T-cell (primary cell): ENCODE results near the gene SH2D4B. TPM values are rescaled to one million over a fixed set of nuclear protein-coding genes. Genes with fewer than 3 reads are reported as not detected.

Experiments
- ATAC-seq, 4 experiments: fragments of 200-7000 bp in 3 of 4; fragments of 150-1000 bp in 1 of 4; cut with Tn5 transposase; replicated peaks in 1 of 4; 1 replicate in 3 of 4; 2 replicates in 1 of 4; pipeline ENCODE4 v1.10.0; 2021; ENCODE audit warnings: moderate library complexity in 3 of 4, mild to moderate bottlenecking in 2 of 4, moderate number of reproducible peaks in 1 of 4
- CTCF ChIA-PET, 2 donors: fragments of 300-600 bp; sonication (Branson Sonifier 250); formaldehyde crosslinking; loops; one replicate each; lab custom pipeline; 2022; ENCODE audit warnings: antibody characterized with exemption in 2 of 2; lab: Charles Lee
- POLR2A ChIA-PET, 2 donors: fragments of 300-600 bp; sonication (Branson Sonifier 250); formaldehyde crosslinking; loops; one replicate each; lab custom pipeline; 2022; ENCODE audit warnings: antibody characterized with exemption in 2 of 2; lab: Charles Lee
- DNase-seq, 35 experiments: peaks; one replicate each; pipeline versions ENCODE4 v3.0.0 to v3.0.0-alpha.2; 2013 to 2023
- H3K27ac ChIP-seq: one replicate; pipeline ENCODE4 v1.5.1; 2013; ENCODE audit warnings: low read length
- H3K27me3 ChIP-seq, 2 experiments: replicated peaks in 1 of 2; 1 replicate in 1 of 2; 2 replicates in 1 of 2; pipeline versions ENCODE4 v1.6.1 to v1.7.0; 2013; ENCODE audit warnings: low read length in 1 of 2, mixed read lengths in 1 of 2; ENCODE audit not compliant: control insufficient read depth in 2 of 2, insufficient read depth in 2 of 2; ENCODE audit errors: extremely low read depth in 1 of 2
- H3K36me3 ChIP-seq, 2 donors: 1 replicate in 1 of 2; 2 replicates in 1 of 2; pipeline versions ENCODE4 v1.6.1 to v1.7.0; 2013; ENCODE audit warnings: low read length in 1 of 2; ENCODE audit not compliant: control insufficient read depth in 2 of 2, insufficient read depth in 1 of 2; ENCODE audit errors: extremely low read depth in 1 of 2
- H3K4me1 ChIP-seq, 2 experiments: 1 replicate in 1 of 2; 2 replicates in 1 of 2; pipeline versions ENCODE4 v1.6.1 to v1.7.0; 2013; ENCODE audit warnings: low read length in 2 of 2, mixed read lengths in 1 of 2; ENCODE audit not compliant: insufficient read depth in 2 of 2, control insufficient read depth in 1 of 2; ENCODE audit errors: extremely low read depth in 1 of 2
- H3K4me3 ChIP-seq, 2 donors: 1 replicate in 1 of 2; 2 replicates in 1 of 2; pipeline versions ENCODE4 v1.5.1 to v1.7.0; 2013; ENCODE audit warnings: mild to moderate bottlenecking in 2 of 2, low read length in 1 of 2, moderate library complexity in 1 of 2; ENCODE audit not compliant: control insufficient read depth in 1 of 2; ENCODE audit errors: extremely low read depth in 1 of 2
- H3K9me3 ChIP-seq: 2 replicates; pipeline ENCODE4 v1.7.0; 2013
- H3K27ac Mint-ChIP-seq, 2 donors: one replicate each; pipeline ENCODE4 v1.8.0; 2020 to 2021; ENCODE audit warnings: mild to moderate bottlenecking in 2 of 2, mixed read lengths in 2 of 2
- H3K27me3 Mint-ChIP-seq, 2 donors: one replicate each; pipeline ENCODE4 v1.8.0; 2021 to 2022; ENCODE audit warnings: mixed read lengths in 2 of 2
- H3K36me3 Mint-ChIP-seq: one replicate; pipeline ENCODE4 v1.8.0; 2021; ENCODE audit warnings: mixed read lengths
- H3K4me1 Mint-ChIP-seq, 3 donors: one replicate each; pipeline ENCODE4 v1.8.0; 2020 to 2022; ENCODE audit warnings: mixed read lengths in 3 of 3, mild to moderate bottlenecking in 1 of 3
- H3K4me3 Mint-ChIP-seq, 3 donors: one replicate each; pipeline ENCODE4 v1.8.0; 2020 to 2022; ENCODE audit warnings: mild to moderate bottlenecking in 3 of 3, mixed read lengths in 3 of 3, moderate library complexity in 3 of 3
- H3K9me3 Mint-ChIP-seq, 3 donors: one replicate each; pipeline ENCODE4 v1.8.0; 2020 to 2022; ENCODE audit warnings: mixed read lengths in 3 of 3
- WGBS: methylation state at CpG from one replicate; pipeline ENCODE4 v1.1.5; 2013; ENCODE audit warnings: missing lambda C conversion rate; ENCODE audit not compliant: insufficient coverage; 5-methylcytosine and 5-hydroxymethylcytosine counted together
- total RNA-seq, 35 experiments: library from RNA in 6 of 35; stranded (reverse) in 6 of 35; fragments of 120-200 nt in 1 of 35; gene quantifications; one replicate each; pipeline versions ENCODE4 v1.2.1 to v1.2.4 and lab custom pipeline; 2013 to 2026

Gene SH2D4B
- total RNA-seq, 5 donors from 2014 or later (not counting 1 experiment from before 2014, with no cell fraction given), result 0.12 to 0.26 (median 0.23) TPM

GRCh38 chr10:80498833-80499741 lies 38.6 kb upstream of the SH2D4B start:
- peaks cover 38% of the 10 kb centered on the region for H3K36me3 Mint-ChIP-seq
- peak; percentile 35 to 71 (median 60) for ATAC-seq
- ChIA-PET CTCF (interaction anchor here (0.6 to 3.8 kb wide), 10 partner anchors 12 to 424 kb away, joined by 3 to 29 read pairs (median 3); no protein-coding TSS in a partner anchor), POLR2A (interaction anchor here (0.6 to 1.0 kb wide), 2 partner anchors 35 to 1175 kb away, joined by 3 to 4 read pairs; no protein-coding TSS in a partner anchor)
- Histone ChIP-seq H3K36me3 (peaks cover 11 to 29% of the 10 kb centered on the region in 2 donors), H3K9me3 (no peaks in the 10 kb centered on the region), H3K4me1 (peaks cover 89 to 92% of the 10 kb centered on the region in 2 experiments), H3K27me3 (no peaks in the 10 kb centered on the region), H3K27ac (peak overlapping the region; percentile 70), H3K4me3 (peak overlapping the region; percentile 1 to 39)
- peaks cover 98 to 100% (median 99%) of the 10 kb centered on the region in 3 donors for H3K4me1 Mint-ChIP-seq
- peak in 10 of 35 experiments; percentile 27 to 59 (median 37) for DNase-seq
- H3K27me3 Mint-ChIP-seq, result no peaks in the 10 kb centered on the region
- peaks cover 0 to 8% (median 6%) of the 10 kb centered on the region in 3 donors for H3K9me3 Mint-ChIP-seq
- peak overlapping the region; percentile 95 to 99 for H3K27ac Mint-ChIP-seq
- WGBS, result 22% methylated on average over 9 of the region's 14 CpGs
- H3K4me3 Mint-ChIP-seq, result peak overlapping the region; percentile 62 to 80 (median 68)

GRCh38 chr10:80500572-80501380 lies 36.9 kb upstream of the SH2D4B start:
- ATAC-seq, result peak in 1 of 4 experiments; percentile 58

GRCh38 chr10:80501381-80501912 lies 36.3 kb upstream of the SH2D4B start:
- peaks cover 94 to 98% (median 95%) of the 10 kb centered on the region in 3 donors for H3K4me1 Mint-ChIP-seq
- ATAC-seq (no peak), DNase-seq (no peak)
- H3K9me3 Mint-ChIP-seq, result peaks cover 0 to 5% (median 5%) of the 10 kb centered on the region in 3 donors
- Histone ChIP-seq H3K9me3 (no peaks in the 10 kb centered on the region), H3K27me3 (no peaks in the 10 kb centered on the region), H3K4me3 (peak overlapping the region in 1 of 2 donors; percentile 20), H3K4me1 (peaks cover 85 to 91% of the 10 kb centered on the region in 2 experiments), H3K27ac (peak overlapping the region; percentile 70), H3K36me3 (peaks cover 16 to 33% of the 10 kb centered on the region in 2 donors)
- H3K27ac Mint-ChIP-seq, result peak overlapping the region; percentile 95 to 99
- ChIA-PET POLR2A (interaction anchor here (0.5 to 1.4 kb wide), 6 partner anchors 26 to 1080 kb away, joined by 3 to 7 read pairs (median 4); no protein-coding TSS in a partner anchor), CTCF (interaction anchor here (0.7 to 3.8 kb wide), 11 partner anchors 10 to 124 kb away, joined by 3 to 29 read pairs (median 4); no protein-coding TSS in a partner anchor)
- peak overlapping the region in 2 of 3 donors; percentile 39 to 80 for H3K4me3 Mint-ChIP-seq
- peaks cover 24% of the 10 kb centered on the region for H3K36me3 Mint-ChIP-seq
- H3K27me3 Mint-ChIP-seq, result no peaks in the 10 kb centered on the region
- WGBS, result 100% methylated on average over 2 of the region's 3 CpGs

More at GRCh38 chr10:80500572-80501380, 36.9 kb upstream of the SH2D4B start:
- H3K9me3 Mint-ChIP-seq, result peaks cover 0 to 8% (median 6%) of the 10 kb centered on the region in 3 donors
- peak overlapping the region; percentile 55 to 80 (median 68) for H3K4me3 Mint-ChIP-seq
- H3K27me3 Mint-ChIP-seq, result no peaks in the 10 kb centered on the region
- POLR2A ChIA-PET, result interaction anchor here (0.5 to 1.4 kb wide), 10 partner anchors 25 to 1081 kb away, joined by 3 to 12 read pairs (median 4); no protein-coding TSS in a partner anchor
- CTCF ChIA-PET, result interaction anchor here (0.6 to 3.8 kb wide), 15 partner anchors 9 to 123 kb away, joined by 3 to 29 read pairs (median 4); no protein-coding TSS in a partner anchor
- H3K9me3 ChIP-seq, result no peaks in the 10 kb centered on the region
- DNase-seq, result peak in 26 of 35 experiments; percentile 25 to 64 (median 38)
- H3K4me1 Mint-ChIP-seq, result peaks cover 98 to 100% (median 99%) of the 10 kb centered on the region in 3 donors
- peak overlapping the region in 1 of 2 donors; percentile 27 for H3K4me3 ChIP-seq
- no peaks in the 10 kb centered on the region for H3K27me3 ChIP-seq
- peaks cover 89 to 90% of the 10 kb centered on the region in 2 experiments for H3K4me1 ChIP-seq
- 60% methylated on average over 5 of the region's 14 CpGs for WGBS
- H3K27ac Mint-ChIP-seq, result peak overlapping the region; percentile 95 to 99
- peaks cover 16 to 30% of the 10 kb centered on the region in 2 donors for H3K36me3 ChIP-seq
- H3K27ac ChIP-seq, result peak overlapping the region; percentile 70
- H3K36me3 Mint-ChIP-seq, result peaks cover 25% of the 10 kb centered on the region

GRCh38 chr10:80501913-80502521 lies 35.7 kb upstream of the SH2D4B start:
- Mint-ChIP-seq H3K27ac (peak overlapping the region; percentile 95 to 99), H3K4me1 (peaks cover 88 to 92% (median 89%) of the 10 kb centered on the region in 3 donors), H3K27me3 (no peaks in the 10 kb centered on the region), H3K4me3 (peak overlapping the region in 2 of 3 donors; percentile 39 to 80), H3K36me3 (peaks cover 18% of the 10 kb centered on the region), H3K9me3 (no peaks in the 10 kb centered on the region)
- Histone ChIP-seq H3K27ac (peak overlapping the region; percentile 70), H3K36me3 (peaks cover 18 to 38% of the 10 kb centered on the region in 2 donors), H3K4me1 (peaks cover 80 to 95% of the 10 kb centered on the region in 2 experiments), H3K4me3 (peak overlapping the region in 1 of 2 donors; percentile 20), H3K27me3 (no peaks in the 10 kb centered on the region), H3K9me3 (no peaks in the 10 kb centered on the region)
- DNase-seq (no peak), ATAC-seq (no peak)
- CTCF ChIA-PET, result interaction anchor here (0.8 to 7.7 kb wide), 5 partner anchors 34 to 58 kb away, joined by 3 to 109 read pairs (median 23); no protein-coding TSS in a partner anchor
- POLR2A ChIA-PET, result interaction anchor here in 1 of 2 donors (1.1 to 1.4 kb wide), 2 partner anchors 38 to 43 kb away, joined by 4 read pairs; no protein-coding TSS in a partner anchor
- WGBS, result 86% methylated on average over 13 of the region's 13 CpGs
